GM18870 (cell line): ENCODE results near the gene FGGY.
A peak's percentile ranks its signal among the peaks of the same experiment; 100 is the strongest.
"Not testable (repeated sequence)": the region's sequence is repeated elsewhere in the genome, so short reads cannot be mapped to it uniquely, and the experiment has no call there.

Source experiments
- ATAC-seq: cut with Tn5 transposase; IDR thresholded peaks from one replicate; pipeline ENCODE4 v1.9.1; 2021; ENCODE audit warnings: moderate library complexity; ENCODE audit not compliant: unreplicated experiment

Gene FGGY

GRCh38 chr1:59561796-59562195 is 264.9 kb downstream of the FGGY start:
- ATAC-seq = no peak

GRCh38 chr1:59564192-59564891 is 267.4 kb downstream of the FGGY start:
- ATAC-seq = no peak

- ATAC-seq = no peak
These were observed 268.9 kb downstream of the FGGY start for GRCh38 chr1:59565611-59566410.

GRCh38 chr1:59568158-59568935 is 271.5 kb downstream of the FGGY start:
- ATAC-seq = no peak

GRCh38 chr1:59569198-59569597 is 272.3 kb downstream of the FGGY start:
- ATAC-seq = no peak

GRCh38 chr1:59570524-59570923 is 273.6 kb downstream of the FGGY start:
- peak; percentile 78 for ATAC-seq

- ATAC-seq = no peak
These were observed 277.2 kb downstream of the FGGY start for GRCh38 chr1:59574085-59574484.

- ATAC-seq = no peak
These were observed 280.9 kb downstream of the FGGY start for GRCh38 chr1:59577774-59578173.

- ATAC-seq = no peak
These were observed 282.3 kb downstream of the FGGY start for GRCh38 chr1:59579222-59579621.

GRCh38 chr1:59580257-59580656 is 283.4 kb downstream of the FGGY start:
- no peak for ATAC-seq

- not testable (repeated sequence) for ATAC-seq
These were observed 295.5 kb downstream of the FGGY start for GRCh38 chr1:59592410-59592809.

- no peak for ATAC-seq
These were observed 296.0 kb downstream of the FGGY start for GRCh38 chr1:59592924-59593323.

- ATAC-seq = no peak
These were observed 297.2 kb downstream of the FGGY start for GRCh38 chr1:59593798-59594790.

- no peak for ATAC-seq
These were observed 298.9 kb downstream of the FGGY start for GRCh38 chr1:59595774-59596173.

- ATAC-seq = no peak
These were observed 299.5 kb downstream of the FGGY start for GRCh38 chr1:59596432-59596831.

GRCh38 chr1:59596956-59597355 is 300.1 kb downstream of the FGGY start:
- no peak for ATAC-seq

GRCh38 chr1:59597420-59598119 is 300.7 kb downstream of the FGGY start:
- no peak for ATAC-seq

GRCh38 chr1:59598120-59598440 is 301.2 kb downstream of the FGGY start:
- no peak for ATAC-seq

GRCh38 chr1:59601041-59601441 is 304.1 kb downstream of the FGGY start:
- ATAC-seq = no peak

GRCh38 chr1:59601811-59602210 is 304.9 kb downstream of the FGGY start:
- no peak for ATAC-seq
